H1 (cell line): ENCODE data around the gene CAMTA1.
"Not testable (repeated sequence)": the region's sequence is repeated elsewhere in the genome, so short reads cannot be mapped to it uniquely, and the experiment has no call there.

Experiments
- JUND ChIP-seq: IDR thresholded peaks from 2 replicates; pipeline ENCODE4 v1.6.1; 2011; ENCODE audit warnings: mild to moderate bottlenecking, improper control_type of control experiment, low read length
- POLR2AphosphoS5 ChIP-seq: IDR thresholded peaks from 2 replicates; pipeline ENCODE4 v1.6.1; 2011; ENCODE audit warnings: low read depth, low read length
- RAD21 ChIP-seq, 2 experiments: IDR thresholded peaks in 1 of 2; conservative IDR thresholded peaks in 1 of 2; 2 replicates each; pipeline ENCODE4 v1.6.1; 2011; ENCODE audit warnings: low read depth in 2 of 2, low read length in 2 of 2, improper control_type of control experiment in 1 of 2, inconsistent platforms in 1 of 2, mild to moderate bottlenecking in 1 of 2, moderate library complexity in 1 of 2
- RFX5 ChIP-seq: IDR thresholded peaks from 2 replicates; pipeline ENCODE4 v1.6.1; 2011; ENCODE audit warnings: low read depth, low read length, improper control_type of control experiment, borderline replicate concordance
- ZNF274 ChIP-seq: IDR thresholded peaks from 2 replicates; pipeline ENCODE4 v1.7.0; 2012; ENCODE audit warnings: low read length, borderline replicate concordance; ENCODE audit errors: extremely low read depth

- TF ChIP-seq JUND; RAD21 (IDR thresholded peaks at IDR 0.05 in 1 of 2, conservative IDR thresholded peaks at IDR 0.05 in 1 of 2; ENCODE audit: low read depth in 2 of 2, low read length in 2 of 2); ZNF274; POLR2AphosphoS5; RFX5: not testable (repeated sequence)
These were observed 136.3 kb downstream of the CAMTA1 start for GRCh38 chr1:6921506-6921905.
